CD14-positive monocyte (primary cell): ENCODE results near the gene MYO18A. TPM values are rescaled to one million over a fixed set of nuclear protein-coding genes. Genes with fewer than 3 reads are reported as not detected.

ENCODE experiments used
- DNase-seq, 3 donors: peaks; one replicate each; pipeline ENCODE4 v3.0.0-alpha.2; 2011 to 2022
- H2AFZ ChIP-seq: 2 replicates; pipeline ENCODE4 v1.6.0; 2012; ENCODE audit warnings: mild to moderate bottlenecking, low read depth, low read length, inconsistent platforms; ENCODE audit not compliant: insufficient read depth, poor library complexity, severe bottlenecking
- H3K27ac ChIP-seq, 2 donors: 1 replicate in 1 of 2; 2 replicates in 1 of 2; pipeline ENCODE4 v1.5.1; 2012 to 2013; ENCODE audit warnings: low read length in 2 of 2, control low read depth in 1 of 2, inconsistent platforms in 1 of 2, low read depth in 1 of 2, mild to moderate bottlenecking in 1 of 2
- H3K27me3 ChIP-seq, 2 donors: one replicate each; pipeline versions ENCODE4 v1.6.0 to v1.6.1; 2011 to 2013; ENCODE audit warnings: low read length in 2 of 2; ENCODE audit not compliant: control insufficient read depth in 2 of 2, insufficient read depth in 2 of 2
- H3K36me3 ChIP-seq, 2 donors: replicated peaks in 1 of 2; 1 replicate in 1 of 2; 2 replicates in 1 of 2; pipeline versions ENCODE4 v1.5.1 to v1.6.1; 2012 to 2013; ENCODE audit warnings: low read length in 2 of 2, control low read depth in 1 of 2, inconsistent platforms in 1 of 2, mild to moderate bottlenecking in 1 of 2; ENCODE audit not compliant: insufficient read depth in 2 of 2, control insufficient read depth in 1 of 2
- H3K4me1 ChIP-seq, 2 donors: 1 replicate in 1 of 2; 2 replicates in 1 of 2; pipeline versions ENCODE4 v1.5.1 to v1.6.1; 2012 to 2013; ENCODE audit warnings: low read length in 2 of 2, control low read depth in 1 of 2, inconsistent platforms in 1 of 2, mild to moderate bottlenecking in 1 of 2, moderate library complexity in 1 of 2; ENCODE audit not compliant: insufficient read depth in 2 of 2, control insufficient read depth in 1 of 2
- H3K4me2 ChIP-seq: replicated peaks from 2 replicates; pipeline ENCODE3; 2012; ENCODE audit warnings: low read length, moderate library complexity, mild to moderate bottlenecking; ENCODE audit not compliant: poor library complexity, severe bottlenecking; ENCODE audit errors: extremely low read depth
- H3K4me3 ChIP-seq, 3 experiments: fragments of 200-600 bp in 1 of 3; sonication (generic) in 1 of 3; replicated peaks in 1 of 3; 1 replicate in 2 of 3; 2 replicates in 1 of 3; pipeline ENCODE4 v1.5.1; 2011 to 2013; ENCODE audit warnings: low read length in 3 of 3, mild to moderate bottlenecking in 3 of 3, control low read depth in 2 of 3, low read depth in 2 of 3, inconsistent platforms in 1 of 3, moderate library complexity in 1 of 3
- H3K79me2 ChIP-seq: 2 replicates; pipeline ENCODE4 v1.6.0; 2012; ENCODE audit warnings: mild to moderate bottlenecking, control low read depth, inconsistent platforms, low read length, moderate library complexity; ENCODE audit not compliant: insufficient read depth
- H3K9ac ChIP-seq: 2 replicates; pipeline ENCODE4 v1.6.0; 2017; ENCODE audit warnings: low read length, mild to moderate bottlenecking; ENCODE audit not compliant: insufficient read depth, poor library complexity, severe bottlenecking
- H3K9me3 ChIP-seq, 2 donors: replicated peaks in 1 of 2; 1 replicate in 1 of 2; 2 replicates in 1 of 2; pipeline versions ENCODE4 v1.5.1 to v1.6.1; 2012 to 2013; ENCODE audit warnings: low read length in 2 of 2, control low read depth in 1 of 2; ENCODE audit not compliant: control insufficient read depth in 1 of 2, insufficient read depth in 1 of 2
- H4K20me1 ChIP-seq: 2 replicates; pipeline ENCODE4 v1.6.0; 2012; ENCODE audit warnings: mild to moderate bottlenecking, low read length, control low read depth, moderate library complexity; ENCODE audit not compliant: insufficient read depth
- H3K27ac Mint-ChIP-seq, 7 donors: one replicate each; pipeline ENCODE4 v1.8.0; 2020; ENCODE audit warnings: mild to moderate bottlenecking in 7 of 7, mixed read lengths in 7 of 7, moderate library complexity in 6 of 7, inconsistent platforms in 2 of 7
- H3K27me3 Mint-ChIP-seq, 3 donors: one replicate each; pipeline ENCODE4 v1.8.0; 2021 to 2022; ENCODE audit warnings: low read depth in 3 of 3, mild to moderate bottlenecking in 3 of 3, mixed read lengths in 3 of 3, moderate library complexity in 3 of 3, inconsistent platforms in 1 of 3
- H3K36me3 Mint-ChIP-seq, 2 donors: one replicate each; pipeline ENCODE4 v1.8.0; 2020; ENCODE audit warnings: mixed read lengths in 2 of 2, inconsistent platforms in 1 of 2, mild to moderate bottlenecking in 1 of 2
- H3K4me1 Mint-ChIP-seq: one replicate; pipeline ENCODE4 v1.8.0; 2020; ENCODE audit warnings: mild to moderate bottlenecking, mixed read lengths
- H3K4me3 Mint-ChIP-seq, 2 donors: one replicate each; pipeline ENCODE4 v1.8.0; 2020; ENCODE audit warnings: mild to moderate bottlenecking in 2 of 2, mixed read lengths in 2 of 2, moderate library complexity in 1 of 2
- H3K9me3 Mint-ChIP-seq, 7 donors: one replicate each; pipeline ENCODE4 v1.8.0; 2020 to 2022; ENCODE audit warnings: mixed read lengths in 7 of 7, mild to moderate bottlenecking in 6 of 7, moderate library complexity in 6 of 7, inconsistent platforms in 2 of 7
- WGBS: methylation state at CpG from one replicate; pipeline ENCODE4 v1.1.5; 2013; ENCODE audit warnings: missing lambda C conversion rate; ENCODE audit not compliant: insufficient coverage; 5-methylcytosine and 5-hydroxymethylcytosine counted together
- intact Hi-C, 2 donors: fragments of 100-400 bp; cut with micrococcal nuclease; formaldehyde crosslinking; loops; one replicate each; pipeline versions ENCODE4 v1.15.0 to v1.15.1; 2023
- polyA plus RNA-seq, 3 donors: library from polyadenylated mRNA; depleted of rRNA in 1 of 3; unstranded in 2 of 3; stranded (reverse) in 1 of 3; fragments of 300-500 nt in 2 of 3; fragments of >200 nt in 1 of 3; fragmentation: Illumina TruSeq in 2 of 3; gene quantifications; 1 replicate in 2 of 3; 2 replicates in 1 of 3; pipeline ENCODE4 v1.2.3, GENCODE V29; 2012 to 2021
- TF ChIP-seq, protein P1 (sequence below): fragments of 200-600 bp; IDR thresholded peaks from one replicate; pipeline ENCODE4 v1.8.0; 2022; ENCODE audit warnings: antibody characterized with exemption, mild to moderate bottlenecking

MYO18A gene
- polyA plus RNA-seq, 3 donors: 6.3 to 40.2 (median 11.0) TPM

- H3K27ac Mint-ChIP-seq: peak overlapping the region in 2 of 7 donors; percentile 57 to 70
- DNase-seq: no peak
- TF ChIP-seq, protein P1, sequence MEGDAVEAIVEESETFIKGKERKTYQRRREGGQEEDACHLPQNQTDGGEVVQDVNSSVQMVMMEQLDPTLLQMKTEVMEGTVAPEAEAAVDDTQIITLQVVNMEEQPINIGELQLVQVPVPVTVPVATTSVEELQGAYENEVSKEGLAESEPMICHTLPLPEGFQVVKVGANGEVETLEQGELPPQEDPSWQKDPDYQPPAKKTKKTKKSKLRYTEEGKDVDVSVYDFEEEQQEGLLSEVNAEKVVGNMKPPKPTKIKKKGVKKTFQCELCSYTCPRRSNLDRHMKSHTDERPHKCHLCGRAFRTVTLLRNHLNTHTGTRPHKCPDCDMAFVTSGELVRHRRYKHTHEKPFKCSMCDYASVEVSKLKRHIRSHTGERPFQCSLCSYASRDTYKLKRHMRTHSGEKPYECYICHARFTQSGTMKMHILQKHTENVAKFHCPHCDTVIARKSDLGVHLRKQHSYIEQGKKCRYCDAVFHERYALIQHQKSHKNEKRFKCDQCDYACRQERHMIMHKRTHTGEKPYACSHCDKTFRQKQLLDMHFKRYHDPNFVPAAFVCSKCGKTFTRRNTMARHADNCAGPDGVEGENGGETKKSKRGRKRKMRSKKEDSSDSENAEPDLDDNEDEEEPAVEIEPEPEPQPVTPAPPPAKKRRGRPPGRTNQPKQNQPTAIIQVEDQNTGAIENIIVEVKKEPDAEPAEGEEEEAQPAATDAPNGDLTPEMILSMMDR: no peak
- no peak overlapping the region for H3K4me3 Mint-ChIP-seq
- H3K27ac ChIP-seq: peak overlapping the region in 1 of 2 donors; percentile 42
- H3K27me3 Mint-ChIP-seq: peaks cover 0 to 3% (median 0%) of the 10 kb centered on the region in 3 donors
- WGBS: 84% methylated on average over 3 of the region's 4 CpGs
- no peak overlapping the region for H3K9ac ChIP-seq
- H3K4me3 ChIP-seq: no peak overlapping the region
- intact Hi-C loops: no loop called here
- no peaks in the 10 kb centered on the region for H3K27me3 ChIP-seq
- peaks cover 89% of the 10 kb centered on the region for H3K79me2 ChIP-seq
- H4K20me1 ChIP-seq: peaks cover 37% of the 10 kb centered on the region
- H3K36me3 Mint-ChIP-seq: peaks cover 21 to 31% of the 10 kb centered on the region in 2 donors
- H3K4me1 Mint-ChIP-seq: peaks cover 65% of the 10 kb centered on the region
- H3K36me3 ChIP-seq: peaks cover 6 to 34% of the 10 kb centered on the region in 2 donors
- no peak overlapping the region for H3K4me2 ChIP-seq
- peaks cover 63 to 70% of the 10 kb centered on the region in 2 donors for H3K4me1 ChIP-seq
- no peaks in the 10 kb centered on the region for H3K9me3 ChIP-seq
- H3K9me3 Mint-ChIP-seq: no peaks in the 10 kb centered on the region
- H2AFZ ChIP-seq: no peak overlapping the region
Observed at GRCh38 chr17:29129731-29130130, 50.5 kb downstream of the MYO18A start.

GRCh38 chr17:29127840-29128239 is 52.4 kb downstream of the MYO18A start:
- H3K4me1 Mint-ChIP-seq: peaks cover 57% of the 10 kb centered on the region
- Histone ChIP-seq H3K27ac (peak overlapping the region; percentile 42 to 77), H3K9me3 (no peaks in the 10 kb centered on the region), H3K4me1 (peaks cover 59 to 66% of the 10 kb centered on the region in 2 donors), H4K20me1 (peaks cover 36% of the 10 kb centered on the region), H2AFZ (no peak overlapping the region), H3K4me2 (no peak overlapping the region), H3K9ac (no peak overlapping the region), H3K36me3 (peaks cover 6 to 39% of the 10 kb centered on the region in 2 donors), H3K4me3 (no peak overlapping the region), H3K27me3 (no peaks in the 10 kb centered on the region), H3K79me2 (peaks cover 88% of the 10 kb centered on the region)
- DNase-seq: no peak
- TF ChIP-seq, protein P1: no peak
- peak overlapping the region in 3 of 7 donors; percentile 46 to 77 (median 57) for H3K27ac Mint-ChIP-seq
- no peak overlapping the region for H3K4me3 Mint-ChIP-seq
- peaks cover 15 to 36% of the 10 kb centered on the region in 2 donors for H3K36me3 Mint-ChIP-seq
- peaks cover 0 to 3% (median 0%) of the 10 kb centered on the region in 3 donors for H3K27me3 Mint-ChIP-seq
- intact Hi-C loops: loop anchor here in 1 of 2 donors (2.0 kb wide), 1 partner anchor 13 kb away; no protein-coding TSS in a partner anchor
- WGBS: 95% methylated on average over 4 of the region's 10 CpGs
- H3K9me3 Mint-ChIP-seq: no peaks in the 10 kb centered on the region
